ENCODE measurements around the gene DDIT4. TPM values are rescaled to one million over a fixed set of nuclear protein-coding genes. Genes with fewer than 3 reads are reported as not detected.

The DDIT4 gene
- total and polyA plus RNA-seq, 9 of the 15 experiments (the other 6 are each of a cell fraction or from before 2014, with no cell fraction given): 8.2 to 675 (median 159) TPM

DNA sequence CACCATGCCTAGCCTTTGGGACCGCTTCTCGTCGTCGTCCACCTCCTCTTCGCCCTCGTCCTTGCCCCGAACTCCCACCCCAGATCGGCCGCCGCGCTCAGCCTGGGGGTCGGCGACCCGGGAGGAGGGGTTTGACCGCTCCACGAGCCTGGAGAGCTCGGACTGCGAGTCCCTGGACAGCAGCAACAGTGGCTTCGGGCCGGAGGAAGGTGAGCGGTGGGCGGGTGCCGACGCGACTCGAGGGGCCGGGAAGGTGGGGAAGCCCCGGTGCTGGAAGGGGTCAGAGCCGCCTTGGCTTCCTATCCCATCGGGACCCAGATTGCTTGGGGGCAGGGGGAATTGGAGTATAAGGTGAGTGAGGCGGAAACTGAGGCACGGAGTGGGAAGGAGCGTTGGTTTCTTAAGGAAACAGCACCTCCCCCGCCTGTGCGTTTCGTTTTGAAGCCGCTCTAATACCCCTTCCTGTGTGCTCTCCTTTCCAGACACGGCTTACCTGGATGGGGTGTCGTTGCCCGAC lies 547 bp downstream of the DDIT4 start (continued):
- TF ChIP-seq, protein P1, sequence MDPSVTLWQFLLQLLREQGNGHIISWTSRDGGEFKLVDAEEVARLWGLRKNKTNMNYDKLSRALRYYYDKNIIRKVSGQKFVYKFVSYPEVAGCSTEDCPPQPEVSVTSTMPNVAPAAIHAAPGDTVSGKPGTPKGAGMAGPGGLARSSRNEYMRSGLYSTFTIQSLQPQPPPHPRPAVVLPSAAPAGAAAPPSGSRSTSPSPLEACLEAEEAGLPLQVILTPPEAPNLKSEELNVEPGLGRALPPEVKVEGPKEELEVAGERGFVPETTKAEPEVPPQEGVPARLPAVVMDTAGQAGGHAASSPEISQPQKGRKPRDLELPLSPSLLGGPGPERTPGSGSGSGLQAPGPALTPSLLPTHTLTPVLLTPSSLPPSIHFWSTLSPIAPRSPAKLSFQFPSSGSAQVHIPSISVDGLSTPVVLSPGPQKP (CRISPR knock-in tag; IDR thresholded peaks at IDR 0.05): no peak
- peak; percentile 49; the same call in 1 of the 2 replicates for TF ChIP-seq ZNF3 (CRISPR knock-in tag; IDR thresholded peaks at IDR 0.05)
- peak; percentile 67; the same call in 1 of the 2 replicates for TF ChIP-seq ELF2 (CRISPR knock-in tag; IDR thresholded peaks at IDR 0.05)
- no peak for TF ChIP-seq JUND (IDR thresholded peaks at IDR 0.05; ENCODE audit: borderline replicate concordance, low read depth, low read length)
- TF ChIP-seq JUND (tag; IDR thresholded peaks at IDR 0.05; ENCODE audit: borderline replicate concordance, low read depth, low read length): no peak
- TF ChIP-seq, protein P2, sequence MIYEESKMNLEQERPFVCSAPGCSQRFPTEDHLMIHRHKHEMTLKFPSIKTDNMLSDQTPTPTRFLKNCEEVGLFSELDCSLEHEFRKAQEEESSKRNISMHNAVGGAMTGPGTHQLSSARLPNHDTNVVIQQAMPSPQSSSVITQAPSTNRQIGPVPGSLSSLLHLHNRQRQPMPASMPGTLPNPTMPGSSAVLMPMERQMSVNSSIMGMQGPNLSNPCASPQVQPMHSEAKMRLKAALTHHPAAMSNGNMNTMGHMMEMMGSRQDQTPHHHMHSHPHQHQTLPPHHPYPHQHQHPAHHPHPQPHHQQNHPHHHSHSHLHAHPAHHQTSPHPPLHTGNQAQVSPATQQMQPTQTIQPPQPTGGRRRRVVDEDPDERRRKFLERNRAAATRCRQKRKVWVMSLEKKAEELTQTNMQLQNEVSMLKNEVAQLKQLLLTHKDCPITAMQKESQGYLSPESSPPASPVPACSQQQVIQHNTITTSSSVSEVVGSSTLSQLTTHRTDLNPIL (CRISPR knock-in tag; IDR thresholded peaks at IDR 0.05): 0 out of 2 replicates have a peak, but pooled peaks have one; percentile 69
- TF ChIP-seq SIN3A (IDR thresholded peaks at IDR 0.05; ENCODE audit: borderline replicate concordance in 2 of 2, control insufficient read depth in 1 of 2, low read depth in 2 of 2, low read length in 2 of 2): 0 out of 4 replicates have a peak, but pooled peaks of 1 of the 2 experiments have one; percentile 6
- TF ChIP-seq PHTF2 (CRISPR knock-in tag; IDR thresholded peaks at IDR 0.05): 0 out of 2 replicates have a peak, but pooled peaks have one; percentile 33
- TF ChIP-seq, protein P3, sequence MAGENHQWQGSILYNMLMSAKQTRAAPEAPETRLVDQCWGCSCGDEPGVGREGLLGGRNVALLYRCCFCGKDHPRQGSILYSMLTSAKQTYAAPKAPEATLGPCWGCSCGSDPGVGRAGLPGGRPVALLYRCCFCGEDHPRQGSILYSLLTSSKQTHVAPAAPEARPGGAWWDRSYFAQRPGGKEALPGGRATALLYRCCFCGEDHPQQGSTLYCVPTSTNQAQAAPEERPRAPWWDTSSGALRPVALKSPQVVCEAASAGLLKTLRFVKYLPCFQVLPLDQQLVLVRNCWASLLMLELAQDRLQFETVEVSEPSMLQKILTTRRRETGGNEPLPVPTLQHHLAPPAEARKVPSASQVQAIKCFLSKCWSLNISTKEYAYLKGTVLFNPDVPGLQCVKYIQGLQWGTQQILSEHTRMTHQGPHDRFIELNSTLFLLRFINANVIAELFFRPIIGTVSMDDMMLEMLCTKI (IDR thresholded peaks at IDR 0.05; ENCODE audit: partially characterized antibody): no peak
- TF ChIP-seq SLC30A9 (CRISPR knock-in tag; IDR thresholded peaks at IDR 0.05): 0 out of 2 replicates have a peak, but pooled peaks have one; percentile 19
- TF ChIP-seq SMAD4 (CRISPR knock-in tag; conservative IDR thresholded peaks at IDR 0.05): peak; percentile 16; the same call in 1 of the 2 replicates
- 0 out of 2 replicates have a peak, but pooled peaks have one; percentile 81 for TF ChIP-seq RBM15 (IDR thresholded peaks at IDR 0.05; ENCODE audit: insufficient read depth, low read length)
- peak; percentile 48 for TF ChIP-seq ZFPM2 (CRISPR knock-in tag; IDR thresholded peaks at IDR 0.05)
- 0 out of 2 replicates have a peak, but pooled peaks have one; percentile 31 for TF ChIP-seq KHSRP (IDR thresholded peaks at IDR 0.05)
- TF ChIP-seq, protein P4, sequence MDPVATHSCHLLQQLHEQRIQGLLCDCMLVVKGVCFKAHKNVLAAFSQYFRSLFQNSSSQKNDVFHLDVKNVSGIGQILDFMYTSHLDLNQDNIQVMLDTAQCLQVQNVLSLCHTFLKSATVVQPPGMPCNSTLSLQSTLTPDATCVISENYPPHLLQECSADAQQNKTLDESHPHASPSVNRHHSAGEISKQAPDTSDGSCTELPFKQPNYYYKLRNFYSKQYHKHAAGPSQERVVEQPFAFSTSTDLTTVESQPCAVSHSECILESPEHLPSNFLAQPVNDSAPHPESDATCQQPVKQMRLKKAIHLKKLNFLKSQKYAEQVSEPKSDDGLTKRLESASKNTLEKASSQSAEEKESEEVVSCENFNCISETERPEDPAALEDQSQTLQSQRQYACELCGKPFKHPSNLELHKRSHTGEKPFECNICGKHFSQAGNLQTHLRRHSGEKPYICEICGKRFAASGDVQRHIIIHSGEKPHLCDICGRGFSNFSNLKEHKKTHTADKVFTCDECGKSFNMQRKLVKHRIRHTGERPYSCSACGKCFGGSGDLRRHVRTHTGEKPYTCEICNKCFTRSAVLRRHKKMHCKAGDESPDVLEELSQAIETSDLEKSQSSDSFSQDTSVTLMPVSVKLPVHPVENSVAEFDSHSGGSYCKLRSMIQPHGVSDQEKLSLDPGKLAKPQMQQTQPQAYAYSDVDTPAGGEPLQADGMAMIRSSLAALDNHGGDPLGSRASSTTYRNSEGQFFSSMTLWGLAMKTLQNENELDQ (CRISPR knock-in tag; IDR thresholded peaks at IDR 0.05; ENCODE audit: borderline replicate concordance): peak; percentile 4; the same call in 1 of the 2 replicates
- TF ChIP-seq BRD9 (IDR thresholded peaks at IDR 0.05; ENCODE audit: low read depth, partially characterized antibody): no peak
- TF ChIP-seq, protein P5, sequence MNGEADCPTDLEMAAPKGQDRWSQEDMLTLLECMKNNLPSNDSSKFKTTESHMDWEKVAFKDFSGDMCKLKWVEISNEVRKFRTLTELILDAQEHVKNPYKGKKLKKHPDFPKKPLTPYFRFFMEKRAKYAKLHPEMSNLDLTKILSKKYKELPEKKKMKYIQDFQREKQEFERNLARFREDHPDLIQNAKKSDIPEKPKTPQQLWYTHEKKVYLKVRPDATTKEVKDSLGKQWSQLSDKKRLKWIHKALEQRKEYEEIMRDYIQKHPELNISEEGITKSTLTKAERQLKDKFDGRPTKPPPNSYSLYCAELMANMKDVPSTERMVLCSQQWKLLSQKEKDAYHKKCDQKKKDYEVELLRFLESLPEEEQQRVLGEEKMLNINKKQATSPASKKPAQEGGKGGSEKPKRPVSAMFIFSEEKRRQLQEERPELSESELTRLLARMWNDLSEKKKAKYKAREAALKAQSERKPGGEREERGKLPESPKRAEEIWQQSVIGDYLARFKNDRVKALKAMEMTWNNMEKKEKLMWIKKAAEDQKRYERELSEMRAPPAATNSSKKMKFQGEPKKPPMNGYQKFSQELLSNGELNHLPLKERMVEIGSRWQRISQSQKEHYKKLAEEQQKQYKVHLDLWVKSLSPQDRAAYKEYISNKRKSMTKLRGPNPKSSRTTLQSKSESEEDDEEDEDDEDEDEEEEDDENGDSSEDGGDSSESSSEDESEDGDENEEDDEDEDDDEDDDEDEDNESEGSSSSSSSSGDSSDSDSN (IDR thresholded peaks at IDR 0.05; ENCODE audit: borderline replicate concordance in 1 of 2, low read depth in 2 of 2, low read length in 2 of 2): peak; percentile 89 to 97; a peak in 3 of 4 replicates
- peak in 1 of 2 experiments; percentile 44; a peak in 1 of 4 replicates for TF ChIP-seq HDAC1 (IDR thresholded peaks at IDR 0.05)
- no peak for TF ChIP-seq BHLHE40 (IDR thresholded peaks at IDR 0.05; ENCODE audit: low read length)
